WI38 (cell line): ENCODE results near the gene SLC15A3.

ENCODE experiments used
- H3K4me3 ChIP-seq: 2 replicates; pipeline ENCODE4 v1.5.1; 2011; ENCODE audit warnings: low read depth, mild to moderate bottlenecking, control low read depth, low read length
- CTCF ChIP-seq: IDR thresholded peaks from 2 replicates; pipeline ENCODE4 v1.5.1; 2012; ENCODE audit warnings: low read depth, mild to moderate bottlenecking, control low read depth, low read length

The SLC15A3 gene

GRCh38 chr11:60887556-60887955 is 64.4 kb downstream of the SLC15A3 start:
- TF ChIP-seq CTCF = peak; percentile 69
- no peak overlapping the region for H3K4me3 ChIP-seq
